ENCODE results near the gene CYP4F2. TPM values are rescaled to one million over a fixed set of nuclear protein-coding genes. Genes with fewer than 3 reads are reported as not detected.

The CYP4F2 gene
- total and polyA plus RNA-seq, 9 of the 15 experiments (the other 6 are each of a cell fraction or from before 2014, with no cell fraction given) = 0.10 to 0.56 (median 0.32) TPM; not detected in 2

GRCh38 chr19:15836330-15837220, 61.3 kb downstream of the CYP4F2 start (continued):
- TF ChIP-seq PTTG1 (tag; IDR thresholded peaks at IDR 0.05; ENCODE audit: low read depth) = no peak
- peak; percentile 88 for TF ChIP-seq KLF16 (IDR thresholded peaks at IDR 0.05)
- TF ChIP-seq MXD1 (CRISPR knock-in tag; IDR thresholded peaks at IDR 0.05; ENCODE audit: borderline replicate concordance, poor library complexity, severe bottlenecking) = no peak
- TF ChIP-seq SPI1 (IDR thresholded peaks at IDR 0.05; ENCODE audit: borderline replicate concordance, low read depth, low read length) = no peak
- no peak for TF ChIP-seq PBX2 (CRISPR knock-in tag; IDR thresholded peaks at IDR 0.05; ENCODE audit: low read depth)
- peak; percentile 64 for TF ChIP-seq PBX2 (tag; conservative IDR thresholded peaks at IDR 0.05; ENCODE audit: low read depth)
- TF ChIP-seq HEY1 (CRISPR knock-in tag; IDR thresholded peaks at IDR 0.05; ENCODE audit: borderline replicate concordance) = no peak
- peak; percentile 19; the same call in 1 of the 2 replicates for TF ChIP-seq TCF3 (CRISPR knock-in tag; IDR thresholded peaks at IDR 0.05)
- TF ChIP-seq MYC (IDR thresholded peaks at IDR 0.05; ENCODE audit: low read depth, low read length) = 0 out of 2 replicates have a peak, but pooled peaks have one; percentile 9
- peak; percentile 89; the same call in 1 of the 2 replicates for TF ChIP-seq MYC (CRISPR knock-in tag; IDR thresholded peaks at IDR 0.05; ENCODE audit: borderline replicate concordance, low read depth)
- TF ChIP-seq ZNF224 (CRISPR knock-in tag; IDR thresholded peaks at IDR 0.05) = no peak
- TF ChIP-seq ATF1 (CRISPR knock-in tag; IDR thresholded peaks at IDR 0.05) = no peak
- TF ChIP-seq ATF1 (tag; IDR thresholded peaks at IDR 0.05) = peak; percentile 86
- TF ChIP-seq ZNF197 (CRISPR knock-in tag; IDR thresholded peaks at IDR 0.05; ENCODE audit: low read depth) = 0 out of 2 replicates have a peak, but pooled peaks have one; percentile 2
- no peak for TF ChIP-seq ATF2 (CRISPR knock-in tag; IDR thresholded peaks at IDR 0.05)
- no peak for TF ChIP-seq SFPQ (IDR thresholded peaks at IDR 0.05; ENCODE audit: low read depth, low read length)
- TF ChIP-seq ETV6 (IDR thresholded peaks at IDR 0.05; ENCODE audit: borderline replicate concordance in 1 of 2, low read depth in 2 of 2, low read length in 1 of 2) = 0 out of 4 replicates have a peak, but pooled peaks of 1 of the 2 experiments have one; percentile 6
- no peak for TF ChIP-seq ETV6 (CRISPR knock-in tag; IDR thresholded peaks at IDR 0.05; ENCODE audit: borderline replicate concordance)
- TF ChIP-seq C11orf30 (IDR thresholded peaks at IDR 0.05; ENCODE audit: low read depth) = peak; percentile 97
- peak; percentile 79 for TF ChIP-seq MEIS2 (IDR thresholded peaks at IDR 0.05; ENCODE audit: partially characterized antibody)
- TF ChIP-seq ZNF644 (tag; IDR thresholded peaks at IDR 0.05; ENCODE audit: low read depth) = peak; percentile 46; the same call in 1 of the 2 replicates

Measured in K562 (cell line).